K562 (cell line): ENCODE results near the gene ITPR3. TPM values are rescaled to one million over a fixed set of nuclear protein-coding genes. Genes with fewer than 3 reads are reported as not detected.

ENCODE experiments used
- ATAC-seq: fragments of 200-7000 bp; cut with Tn5 transposase; 3 replicates; pipeline ENCODE4 v1.9.1; 2020; ENCODE audit warnings: moderate library complexity
- BruUV-seq: library from RNA; stranded (reverse); fragments of 400-500 nt; replicated peaks from 2 replicates; lab custom pipeline; 2021; lab: Mats Ljungman, UMichigan
- CTCF ChIA-PET: fragments of 300-600 bp; formaldehyde crosslinking; extraction: SDS; loops from one replicate; lab custom pipeline; 2021; ENCODE audit warnings: low intra/inter-chr PET ratio; lab: Yijun Ruan, JAX
- POLR2A ChIA-PET: fragments of 300-600, 350-650 bp; sonication (Branson Sonifier 250); formaldehyde crosslinking; extraction: SDS; loops from one replicate; lab custom pipeline; 2021; ENCODE audit warnings: antibody characterized with exemption, inconsistent platforms; lab: Yijun Ruan, JAX
- DNase-seq, 4 experiments: peaks; one replicate each; pipeline versions ENCODE4 v3.0.0 to v3.0.0-alpha.2; 2011 to 2018; ENCODE audit warnings: low spot score in 3 of 4, mixed read lengths in 3 of 4; ENCODE audit errors: extremely low read depth in 1 of 4
- FAIRE-seq: peaks from 2 replicates; lab custom pipeline; 2011; peaks lifted over from hg19 to GRCh38; lab: Jason Lieb, UNC
- H2AFZ ChIP-seq: 2 replicates; pipeline ENCODE4 v1.6.0; 2011; ENCODE audit warnings: low read depth, low read length, control low read depth, inconsistent platforms
- H3K27ac ChIP-seq: fragments of 200-600 bp; 3 replicates; pipeline ENCODE4 v1.8.0; 2011; ENCODE audit warnings: low read depth, mild to moderate bottlenecking, control low read depth, inconsistent platforms, low read length, moderate library complexity, mixed read lengths; ENCODE audit errors: extremely low read depth
- H3K27me3 ChIP-seq, 2 experiments: fragments of 300-600 bp in 1 of 2; 2 replicates in 1 of 2; 3 replicates in 1 of 2; pipeline versions ENCODE4 v1.6.0 to v1.8.0; 2011; ENCODE audit warnings: inconsistent platforms in 2 of 2, low read length in 2 of 2, mild to moderate bottlenecking in 1 of 2, mixed read lengths in 1 of 2, moderate library complexity in 1 of 2; ENCODE audit not compliant: control insufficient read depth in 2 of 2, insufficient read depth in 2 of 2
- H3K36me3 ChIP-seq: fragments of 300-600 bp; 3 replicates; pipeline ENCODE4 v1.8.0; 2011; ENCODE audit warnings: mild to moderate bottlenecking, low read length, inconsistent platforms; ENCODE audit not compliant: control insufficient read depth, insufficient read depth
- H3K4me1 ChIP-seq, 2 experiments: fragments of 200-600 bp in 1 of 2; replicated peaks in 1 of 2; 2 replicates in 1 of 2; 3 replicates in 1 of 2; pipeline versions ENCODE4 v1.5.1 to v1.8.0; 2011; ENCODE audit warnings: inconsistent platforms in 2 of 2, low read length in 2 of 2, mild to moderate bottlenecking in 1 of 2, mixed read lengths in 1 of 2, moderate library complexity in 1 of 2; ENCODE audit not compliant: control insufficient read depth in 2 of 2, insufficient read depth in 2 of 2
- H3K4me2 ChIP-seq: 2 replicates; pipeline ENCODE4 v1.6.1; 2011; ENCODE audit warnings: low read length, control low read depth, inconsistent platforms, mixed read lengths; ENCODE audit not compliant: insufficient read depth
- H3K4me3 ChIP-seq: fragments of 200-600 bp; sonication (generic), shearing (Covaris generic); 2 replicates; pipeline ENCODE4 v1.5.1; 2016; ENCODE audit warnings: control low read depth, inconsistent platforms
- H3K79me2 ChIP-seq: fragments of 200-600 bp; 3 replicates; pipeline ENCODE4 v1.8.0; 2011; ENCODE audit warnings: low read length, inconsistent platforms; ENCODE audit not compliant: control insufficient read depth, insufficient read depth
- H3K9ac ChIP-seq, 2 experiments: 2 replicates each; pipeline versions ENCODE4 v1.6.0 to v1.6.1; 2011; ENCODE audit warnings: low read depth in 2 of 2, low read length in 2 of 2, control low read depth in 1 of 2, inconsistent platforms in 1 of 2, mild to moderate bottlenecking in 1 of 2, mixed read lengths in 1 of 2; ENCODE audit not compliant: insufficient read depth in 1 of 2
- H3K9me1 ChIP-seq: one replicate; pipeline ENCODE4 v1.6.0; 2011; ENCODE audit warnings: inconsistent platforms, mild to moderate bottlenecking, low read length, moderate library complexity; ENCODE audit not compliant: control insufficient read depth, insufficient read depth
- H3K9me3 ChIP-seq: replicated peaks from 2 replicates; pipeline ENCODE4 v1.5.1; 2011; ENCODE audit warnings: low read depth, low read length, inconsistent platforms; ENCODE audit not compliant: control insufficient read depth, insufficient read depth
- H4K20me1 ChIP-seq: replicated peaks from 2 replicates; pipeline ENCODE4 v1.6.1; 2011; ENCODE audit warnings: low read length, inconsistent platforms, mixed read lengths; ENCODE audit not compliant: control insufficient read depth, insufficient read depth
- GABPA ChIP-seq: fragments of 200-800 bp; sonication (Bioruptor generic); conservative IDR thresholded peaks from 2 replicates; pipeline ENCODE4 v1.6.1; 2016; ENCODE audit warnings: low read depth, missing genetic modification characterization, missing compliant biosample characterization
- KLF10 ChIP-seq: fragments of 250-450 bp; sonication (Bioruptor Pico); IDR thresholded peaks from 2 replicates; pipeline ENCODE4 v1.6.1; 2021; ENCODE audit warnings: matching md5 sums
- MBD2 ChIP-seq: sonication (generic); IDR thresholded peaks from 2 replicates; pipeline ENCODE4 v1.6.1; 2016; ENCODE audit warnings: low read depth, borderline replicate concordance
- NRF1 ChIP-seq, 2 experiments: fragments of 450-650 bp; IDR thresholded peaks in 1 of 2; conservative IDR thresholded peaks in 1 of 2; 2 replicates each; pipeline ENCODE4 v1.6.1; 2014; ENCODE audit warnings: mild to moderate bottlenecking in 2 of 2
- ZBTB7A ChIP-seq: IDR thresholded peaks from 2 replicates; pipeline ENCODE4 v1.6.1; 2011; ENCODE audit warnings: low read depth, mild to moderate bottlenecking, low read length, moderate library complexity, borderline replicate concordance; ENCODE audit not compliant: control insufficient read depth
- WGBS: fragments of 100-300 bp; shearing (Covaris generic); methylation state at CpG from one replicate; pipeline ENCODE4 v1.1.6; 2016; ENCODE audit warnings: low coverage, mixed read lengths; ENCODE audit not compliant: insufficient coverage; ENCODE audit errors: missing lambda C conversion rate; 5-methylcytosine and 5-hydroxymethylcytosine counted together
- in situ Hi-C: fragments of 300-500 bp; cut with MboI; formaldehyde crosslinking; loops from 4 replicates; pipeline ENCODE4 v1.15.0; 2018; ENCODE audit warnings: inconsistent platforms, mixed read lengths
- intact Hi-C: fragments of 100-400 bp; cut with micrococcal nuclease; formaldehyde crosslinking; loops from 2 replicates; pipeline ENCODE4 v1.14.2; 2022
- polyA plus RNA-seq, 8 experiments: library from polyadenylated mRNA; depleted of rRNA in 4 of 8; stranded (reverse) in 5 of 8; unstranded in 3 of 8; fragments of >200 nt; fragmentation: Nextera tagmentation in 2 of 8; fragmentation: Illumina TruSeq in 1 of 8; extraction: Ambion mirVana in 2 of 8; extraction: Trizol in 1 of 8; gene quantifications; 2 replicates each; pipeline versions ENCODE4 v1.2.1 to v1.2.3, GENCODE V29; 2011 to 2014; ENCODE audit warnings: inconsistent platforms in 1 of 8, missing spikeins in 1 of 8
- total RNA-seq, 7 experiments: library from RNA; depleted of rRNA in 6 of 7; stranded (reverse); fragments of >200 nt in 6 of 7; fragmentation: Illumina TruSeq in 2 of 7; extraction: Trizol in 2 of 7; gene quantifications; 2 replicates each; pipeline versions ENCODE4 v1.2.1 to v1.2.3, GENCODE V29; 2011 to 2021; ENCODE audit warnings: low replicate concordance in 1 of 7
- TF ChIP-seq, protein P1 (sequence below): fragments of 200-400 bp; formaldehyde crosslinking; IDR thresholded peaks from 2 replicates; pipeline ENCODE4 v1.6.1; 2017; ENCODE audit warnings: mild to moderate bottlenecking, low read depth, low read length, moderate library complexity

ITPR3 gene
- total and polyA plus RNA-seq, 9 of the 15 experiments (the other 6 are each of a cell fraction or from before 2014, with no cell fraction given), result 0.39 to 35.7 (median 13.2) TPM

- no peaks in the 10 kb centered on the region for H3K36me3 ChIP-seq
- H3K4me3 ChIP-seq, result no peak overlapping the region
- ATAC-seq (no peak), FAIRE-seq (no peak)
- BruUV-seq, result no TSS peak
- H2AFZ ChIP-seq, result no peak overlapping the region
- POLR2A ChIA-PET, result interaction anchor here (1.4 kb wide), 1 partner anchor 12 kb away, joined by 4 read pairs; no protein-coding TSS in a partner anchor
- intact Hi-C loops, result no loop called here
- no peak overlapping the region for H3K27ac ChIP-seq
- no peak overlapping the region for H3K9ac ChIP-seq
- no peaks in the 10 kb centered on the region for H3K9me3 ChIP-seq
- CTCF ChIA-PET, result no interaction called here
- no peaks in the 10 kb centered on the region for H3K79me2 ChIP-seq
- TF ChIP-seq, protein P1, sequence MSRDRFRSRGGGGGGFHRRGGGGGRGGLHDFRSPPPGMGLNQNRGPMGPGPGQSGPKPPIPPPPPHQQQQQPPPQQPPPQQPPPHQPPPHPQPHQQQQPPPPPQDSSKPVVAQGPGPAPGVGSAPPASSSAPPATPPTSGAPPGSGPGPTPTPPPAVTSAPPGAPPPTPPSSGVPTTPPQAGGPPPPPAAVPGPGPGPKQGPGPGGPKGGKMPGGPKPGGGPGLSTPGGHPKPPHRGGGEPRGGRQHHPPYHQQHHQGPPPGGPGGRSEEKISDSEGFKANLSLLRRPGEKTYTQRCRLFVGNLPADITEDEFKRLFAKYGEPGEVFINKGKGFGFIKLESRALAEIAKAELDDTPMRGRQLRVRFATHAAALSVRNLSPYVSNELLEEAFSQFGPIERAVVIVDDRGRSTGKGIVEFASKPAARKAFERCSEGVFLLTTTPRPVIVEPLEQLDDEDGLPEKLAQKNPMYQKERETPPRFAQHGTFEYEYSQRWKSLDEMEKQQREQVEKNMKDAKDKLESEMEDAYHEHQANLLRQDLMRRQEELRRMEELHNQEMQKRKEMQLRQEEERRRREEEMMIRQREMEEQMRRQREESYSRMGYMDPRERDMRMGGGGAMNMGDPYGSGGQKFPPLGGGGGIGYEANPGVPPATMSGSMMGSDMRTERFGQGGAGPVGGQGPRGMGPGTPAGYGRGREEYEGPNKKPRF, result no peak
- TF ChIP-seq GABPA (no peak), KLF10 (CRISPR knock-in tag) (no peak), ZBTB7A (no peak), NRF1 (conservative IDR thresholded peaks at IDR 0.05 in 1 of 2, IDR thresholded peaks at IDR 0.05 in 1 of 2) (peak; percentile 44 to 57; a peak in 2 of 4 replicates), MBD2 (no peak)
- TF ChIP-seq, all 486 proteins: peak for 1
- Histone ChIP-seq H3K27me3 (peaks cover 67 to 90% of the 10 kb centered on the region in 2 experiments), H4K20me1 (0 out of 2 replicates have a peak, but pooled peaks cover 11% of the 10 kb centered on the region), H3K4me1 (peaks cover 2 to 3% of the 10 kb centered on the region in 2 experiments; a peak in 2 of 5 replicates), H3K9me1 (no peaks in the 10 kb centered on the region), H3K4me2 (no peak overlapping the region)
- 5% methylated on average over 13 of the region's 14 CpGs for WGBS
- no peak for DNase-seq
- in situ Hi-C loops, result no loop called here
These were observed 104.1 kb downstream of the ITPR3 start for GRCh38 chr6:33725222-33725621.
